Mononuclear cell (primary cell): ENCODE results near the gene ZNF276. TPM values are rescaled to one million over a fixed set of nuclear protein-coding genes. Genes with fewer than 3 reads are reported as not detected.
"Not testable (repeated sequence)": the region's sequence is repeated elsewhere in the genome, so short reads cannot be mapped to it uniquely, and the experiment has no call there.

Source experiments
- H3K27me3 ChIP-seq: 2 replicates; pipeline ENCODE4 v1.6.0; 2011; ENCODE audit warnings: low read length, control low read depth; ENCODE audit not compliant: insufficient read depth
- H3K4me1 ChIP-seq: 2 replicates; pipeline ENCODE4 v1.5.1; 2011; ENCODE audit warnings: mild to moderate bottlenecking, low read length, control low read depth; ENCODE audit not compliant: insufficient read depth
- H3K4me3 ChIP-seq: 2 replicates; pipeline ENCODE4 v1.5.1; 2011; ENCODE audit warnings: mild to moderate bottlenecking, low read length, moderate library complexity
- H3K9me3 ChIP-seq: 2 replicates; pipeline ENCODE4 v1.5.1; 2011; ENCODE audit warnings: low read depth, mild to moderate bottlenecking, control low read depth, low read length
- total RNA-seq: library from RNA; depleted of rRNA; stranded (reverse); fragments of >200 nt; gene quantifications from one replicate; pipeline ENCODE4 v1.2.3, GENCODE V29; 2012

ZNF276 gene
- total RNA-seq, 1 donor: 48.9 TPM

- Histone ChIP-seq H3K4me3 (no peak overlapping the region), H3K27me3 (no peaks in the 10 kb centered on the region), H3K4me1 (peaks cover 12% of the 10 kb centered on the region), H3K9me3 (no peaks in the 10 kb centered on the region)
These were observed 28.0 kb upstream of the ZNF276 start for GRCh38 chr16:89693289-89693731.

GRCh38 chr16:89693931-89694783 is 27.2 kb upstream of the ZNF276 start:
- Histone ChIP-seq H3K4me1 (peaks cover 12% of the 10 kb centered on the region), H3K9me3 (no peaks in the 10 kb centered on the region), H3K27me3 (no peaks in the 10 kb centered on the region)

GRCh38 chr16:89694784-89695085 is 26.6 kb upstream of the ZNF276 start:
- not testable (repeated sequence) for H3K27me3 ChIP-seq, H3K4me3 ChIP-seq

More at GRCh38 chr16:89693931-89694783, 27.2 kb upstream of the ZNF276 start:
- H3K4me3 ChIP-seq: no peak overlapping the region

GRCh38 chr16:89695086-89695874 is 26.1 kb upstream of the ZNF276 start:
- Histone ChIP-seq H3K27me3 (no peaks in the 10 kb centered on the region), H3K9me3 (no peaks in the 10 kb centered on the region), H3K4me3 (no peak overlapping the region), H3K4me1 (peaks cover 22% of the 10 kb centered on the region)

More at GRCh38 chr16:89694784-89695085, 26.6 kb upstream of the ZNF276 start:
- not testable (repeated sequence) for H3K9me3 ChIP-seq
- H3K4me1 ChIP-seq: peaks cover 16% of the 10 kb centered on the region

- Histone ChIP-seq H3K9me3 (no peaks in the 10 kb centered on the region), H3K27me3 (no peaks in the 10 kb centered on the region), H3K4me1 (peaks cover 30% of the 10 kb centered on the region), H3K4me3 (no peak overlapping the region)
These were observed 25.3 kb upstream of the ZNF276 start for GRCh38 chr16:89695875-89696669.

GRCh38 chr16:89696670-89697128 is 24.6 kb upstream of the ZNF276 start:
- Histone ChIP-seq H3K9me3 (no peaks in the 10 kb centered on the region), H3K4me1 (peaks cover 31% of the 10 kb centered on the region), H3K4me3 (no peak overlapping the region), H3K27me3 (no peaks in the 10 kb centered on the region)

- Histone ChIP-seq H3K4me3 (no peak overlapping the region), H3K27me3 (no peaks in the 10 kb centered on the region), H3K9me3 (no peaks in the 10 kb centered on the region), H3K4me1 (peaks cover 33% of the 10 kb centered on the region)
These were observed 24.1 kb upstream of the ZNF276 start for GRCh38 chr16:89697161-89697615.

GRCh38 chr16:89697616-89698331 is 23.6 kb upstream of the ZNF276 start:
- peaks cover 38% of the 10 kb centered on the region for H3K4me1 ChIP-seq
- H3K9me3 ChIP-seq: no peaks in the 10 kb centered on the region
- H3K4me3 ChIP-seq: no peak overlapping the region
- no peaks in the 10 kb centered on the region for H3K27me3 ChIP-seq

- not testable (repeated sequence) for H3K27me3 ChIP-seq, H3K4me3 ChIP-seq, H3K9me3 ChIP-seq
- H3K4me1 ChIP-seq: peaks cover 38% of the 10 kb centered on the region
These were observed 22.6 kb upstream of the ZNF276 start for GRCh38 chr16:89698717-89699116.

GRCh38 chr16:89699629-89700099 is 21.7 kb upstream of the ZNF276 start:
- peaks cover 38% of the 10 kb centered on the region for H3K4me1 ChIP-seq
- H3K4me3 ChIP-seq, H3K9me3 ChIP-seq, H3K27me3 ChIP-seq: not testable (repeated sequence)

GRCh38 chr16:89700100-89700648 is 21.2 kb upstream of the ZNF276 start:
- Histone ChIP-seq H3K4me3 (peak overlapping the region; percentile 52), H3K4me1 (peaks cover 38% of the 10 kb centered on the region), H3K9me3 (no peaks in the 10 kb centered on the region), H3K27me3 (no peaks in the 10 kb centered on the region)

GRCh38 chr16:89700649-89701424 is 20.5 kb upstream of the ZNF276 start:
- Histone ChIP-seq H3K27me3 (no peaks in the 10 kb centered on the region), H3K4me1 (peaks cover 39% of the 10 kb centered on the region), H3K9me3 (no peaks in the 10 kb centered on the region), H3K4me3 (peak overlapping the region; percentile 52)
